Rectal smooth muscle tissue (tissue), 1 donor: ENCODE measurements around the gene ASPRV1.

Experiments used
- H3K27ac ChIP-seq: one replicate; pipeline ENCODE4 v1.7.0; 2013; ENCODE audit warnings: low read depth, low read length, inconsistent platforms
- H3K27me3 ChIP-seq: one replicate; pipeline ENCODE4 v1.7.0; 2013; ENCODE audit warnings: low read length; ENCODE audit not compliant: control insufficient read depth, insufficient read depth
- H3K36me3 ChIP-seq: one replicate; pipeline ENCODE4 v1.7.0; 2013; ENCODE audit warnings: low read length; ENCODE audit not compliant: control insufficient read depth, insufficient read depth
- H3K4me1 ChIP-seq: one replicate; pipeline ENCODE4 v1.7.0; 2013; ENCODE audit warnings: low read length; ENCODE audit not compliant: control insufficient read depth, insufficient read depth
- H3K4me3 ChIP-seq: one replicate; pipeline ENCODE4 v1.7.0; 2013; ENCODE audit warnings: low read length
- H3K9ac ChIP-seq: one replicate; pipeline ENCODE4 v1.7.0; 2013; ENCODE audit warnings: low read length

The ASPRV1 gene

GRCh38 chr2:69983392-69983966 is 22.0 kb upstream of the ASPRV1 start:
- no peaks in the 10 kb centered on the region for H3K36me3 ChIP-seq
- H3K4me3 ChIP-seq = no peak overlapping the region
- H3K9ac ChIP-seq = no peak overlapping the region
- no peak overlapping the region for H3K27ac ChIP-seq
- no peaks in the 10 kb centered on the region for H3K27me3 ChIP-seq
- no peaks in the 10 kb centered on the region for H3K4me1 ChIP-seq

GRCh38 chr2:69979902-69980807 is 18.7 kb upstream of the ASPRV1 start:
- H3K4me1 ChIP-seq = no peaks in the 10 kb centered on the region
- H3K9ac ChIP-seq = no peak overlapping the region
- H3K27ac ChIP-seq = no peak overlapping the region
- no peaks in the 10 kb centered on the region for H3K27me3 ChIP-seq
- H3K36me3 ChIP-seq = no peaks in the 10 kb centered on the region
- H3K4me3 ChIP-seq = no peak overlapping the region

- no peaks in the 10 kb centered on the region for H3K36me3 ChIP-seq
- H3K4me1 ChIP-seq = no peaks in the 10 kb centered on the region
- H3K4me3 ChIP-seq = no peak overlapping the region
Measured at GRCh38 chr2:69977906-69978482, 16.6 kb upstream of the ASPRV1 start.

GRCh38 chr2:69977186-69977585 is 15.8 kb upstream of the ASPRV1 start:
- Histone ChIP-seq H3K4me3 (no peak overlapping the region), H3K4me1 (no peaks in the 10 kb centered on the region), H3K36me3 (no peaks in the 10 kb centered on the region), H3K27me3 (no peaks in the 10 kb centered on the region), H3K27ac (no peak overlapping the region), H3K9ac (no peak overlapping the region)

More at GRCh38 chr2:69977906-69978482, 16.6 kb upstream of the ASPRV1 start:
- H3K27ac ChIP-seq = no peak overlapping the region
- no peaks in the 10 kb centered on the region for H3K27me3 ChIP-seq
- H3K9ac ChIP-seq = no peak overlapping the region

- Histone ChIP-seq H3K4me3 (no peak overlapping the region), H3K27ac (no peak overlapping the region)
Measured at GRCh38 chr2:69975853-69976462, 14.5 kb upstream of the ASPRV1 start.

GRCh38 chr2:69975136-69975852 is 13.9 kb upstream of the ASPRV1 start:
- no peaks in the 10 kb centered on the region for H3K27me3 ChIP-seq
- H3K4me1 ChIP-seq = no peaks in the 10 kb centered on the region
- H3K36me3 ChIP-seq = no peaks in the 10 kb centered on the region
- no peak overlapping the region for H3K27ac ChIP-seq
- H3K4me3 ChIP-seq = no peak overlapping the region
- no peak overlapping the region for H3K9ac ChIP-seq

More at GRCh38 chr2:69975853-69976462, 14.5 kb upstream of the ASPRV1 start:
- no peaks in the 10 kb centered on the region for H3K4me1 ChIP-seq
- H3K9ac ChIP-seq = no peak overlapping the region
- no peaks in the 10 kb centered on the region for H3K36me3 ChIP-seq
- no peaks in the 10 kb centered on the region for H3K27me3 ChIP-seq

- H3K27me3 ChIP-seq = no peaks in the 10 kb centered on the region
- H3K4me3 ChIP-seq = no peak overlapping the region
- H3K36me3 ChIP-seq = no peaks in the 10 kb centered on the region
- no peak overlapping the region for H3K9ac ChIP-seq
- H3K27ac ChIP-seq = no peak overlapping the region
- no peaks in the 10 kb centered on the region for H3K4me1 ChIP-seq
Measured at GRCh38 chr2:69973335-69973735, 11.9 kb upstream of the ASPRV1 start.

GRCh38 chr2:69972822-69973221 is 11.4 kb upstream of the ASPRV1 start:
- Histone ChIP-seq H3K4me1 (no peaks in the 10 kb centered on the region), H3K36me3 (no peaks in the 10 kb centered on the region), H3K4me3 (no peak overlapping the region), H3K27me3 (no peaks in the 10 kb centered on the region), H3K9ac (no peak overlapping the region), H3K27ac (no peak overlapping the region)

GRCh38 chr2:69969991-69970390 is 8.6 kb upstream of the ASPRV1 start:
- Histone ChIP-seq H3K36me3 (no peaks in the 10 kb centered on the region), H3K4me1 (no peaks in the 10 kb centered on the region), H3K27me3 (no peaks in the 10 kb centered on the region), H3K9ac (no peak overlapping the region), H3K27ac (no peak overlapping the region), H3K4me3 (no peak overlapping the region)

- no peaks in the 10 kb centered on the region for H3K27me3 ChIP-seq
- H3K36me3 ChIP-seq = no peaks in the 10 kb centered on the region
- no peak overlapping the region for H3K4me3 ChIP-seq
- no peak overlapping the region for H3K27ac ChIP-seq
- no peaks in the 10 kb centered on the region for H3K4me1 ChIP-seq
- no peak overlapping the region for H3K9ac ChIP-seq
Measured at GRCh38 chr2:69969126-69969983, 7.9 kb upstream of the ASPRV1 start.

- no peak overlapping the region for H3K4me3 ChIP-seq
- H3K4me1 ChIP-seq = no peaks in the 10 kb centered on the region
- H3K27me3 ChIP-seq = no peaks in the 10 kb centered on the region
- H3K36me3 ChIP-seq = no peaks in the 10 kb centered on the region
- no peak overlapping the region for H3K9ac ChIP-seq
- no peak overlapping the region for H3K27ac ChIP-seq
Measured at GRCh38 chr2:69968609-69969008, 7.2 kb upstream of the ASPRV1 start.
